ENCODE measurements around the gene RALGAPB.

DNA sequence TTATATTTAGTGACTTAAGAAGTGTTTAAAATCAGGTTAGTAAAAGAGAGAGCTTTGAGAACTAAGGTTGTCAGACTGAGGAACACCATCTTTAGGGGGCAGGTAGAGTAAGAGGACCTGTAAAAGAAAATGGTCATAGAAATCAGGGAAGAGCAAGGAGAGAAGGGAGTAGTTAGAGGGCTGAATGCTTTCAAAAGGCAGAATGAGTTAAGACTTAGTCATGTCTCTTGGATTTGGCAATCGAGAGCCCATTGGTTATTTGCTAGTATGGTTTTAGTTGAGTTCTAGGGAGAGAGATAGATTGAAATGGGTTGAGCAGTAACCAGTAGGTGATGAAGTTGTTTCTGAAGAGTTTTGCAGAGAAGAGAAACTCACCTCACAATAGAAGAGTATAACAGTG is 51.1 kb downstream of the RALGAPB start:
- no peak for TF ChIP-seq CTCF (IDR thresholded peaks at IDR 0.05 in 2 of 3, conservative IDR thresholded peaks at IDR 0.05 in 1 of 3; ENCODE audit: borderline replicate concordance in 1 of 3, insufficient read depth in 1 of 3, low read depth in 2 of 3, low read length in 2 of 3)
- TF ChIP-seq POLR2A (IDR thresholded peaks at IDR 0.05; ENCODE audit: borderline replicate concordance, extremely low read depth, insufficient read depth, insufficient read length), result no peak

Data from HCT116 (cell line).